Measurements from ENCODE around the gene POP4.

DNA sequence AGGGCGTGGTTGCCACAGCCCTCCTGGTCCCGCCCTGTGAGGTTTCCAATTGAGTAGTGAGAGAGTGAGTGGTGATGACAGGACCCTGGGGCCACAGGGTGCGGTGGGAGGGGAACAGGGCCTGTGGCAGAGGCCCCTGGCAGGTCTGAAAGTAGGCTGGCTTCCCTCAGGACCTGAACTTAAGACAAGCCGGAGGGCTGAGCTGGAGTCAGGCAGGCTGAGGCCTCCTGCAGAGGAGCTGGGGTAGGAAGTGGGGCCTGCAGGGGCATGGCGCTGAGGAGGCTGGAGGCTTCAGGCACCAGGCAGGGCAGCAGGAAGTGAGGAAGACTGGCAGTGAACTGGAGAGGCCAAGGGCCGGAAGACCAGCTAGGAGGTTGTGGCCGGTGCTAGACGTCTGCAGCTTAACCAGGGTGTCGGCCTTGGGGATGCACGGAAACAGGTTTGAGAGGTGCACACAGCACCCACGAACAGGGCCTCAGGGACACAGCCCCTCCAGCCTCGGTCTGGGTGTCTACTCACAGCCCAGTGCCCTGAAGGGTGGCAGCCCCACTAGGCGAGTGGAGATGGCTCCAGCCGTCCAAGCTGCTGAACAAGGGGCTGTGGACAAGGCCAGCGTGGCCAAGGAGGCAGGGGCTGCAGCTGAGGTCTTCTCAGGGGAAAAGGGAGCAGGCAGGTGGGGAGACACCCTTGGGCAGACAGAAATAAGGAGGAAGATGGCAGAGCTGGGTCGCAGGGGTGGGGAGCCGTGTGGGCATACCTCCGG, 17.8 kb downstream of the POP4 start:
- no peak for TF ChIP-seq NFYB (IDR thresholded peaks at IDR 0.05; ENCODE audit: insufficient read depth, low read depth, low read length)
- TF ChIP-seq, protein P1, sequence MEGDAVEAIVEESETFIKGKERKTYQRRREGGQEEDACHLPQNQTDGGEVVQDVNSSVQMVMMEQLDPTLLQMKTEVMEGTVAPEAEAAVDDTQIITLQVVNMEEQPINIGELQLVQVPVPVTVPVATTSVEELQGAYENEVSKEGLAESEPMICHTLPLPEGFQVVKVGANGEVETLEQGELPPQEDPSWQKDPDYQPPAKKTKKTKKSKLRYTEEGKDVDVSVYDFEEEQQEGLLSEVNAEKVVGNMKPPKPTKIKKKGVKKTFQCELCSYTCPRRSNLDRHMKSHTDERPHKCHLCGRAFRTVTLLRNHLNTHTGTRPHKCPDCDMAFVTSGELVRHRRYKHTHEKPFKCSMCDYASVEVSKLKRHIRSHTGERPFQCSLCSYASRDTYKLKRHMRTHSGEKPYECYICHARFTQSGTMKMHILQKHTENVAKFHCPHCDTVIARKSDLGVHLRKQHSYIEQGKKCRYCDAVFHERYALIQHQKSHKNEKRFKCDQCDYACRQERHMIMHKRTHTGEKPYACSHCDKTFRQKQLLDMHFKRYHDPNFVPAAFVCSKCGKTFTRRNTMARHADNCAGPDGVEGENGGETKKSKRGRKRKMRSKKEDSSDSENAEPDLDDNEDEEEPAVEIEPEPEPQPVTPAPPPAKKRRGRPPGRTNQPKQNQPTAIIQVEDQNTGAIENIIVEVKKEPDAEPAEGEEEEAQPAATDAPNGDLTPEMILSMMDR (IDR thresholded peaks at IDR 0.05 in 2 of 3, conservative IDR thresholded peaks at IDR 0.05 in 1 of 3; ENCODE audit: control insufficient read depth in 2 of 3, extremely low read depth in 1 of 3, insufficient read depth in 1 of 3, low read depth in 3 of 3, low read length in 3 of 3), result no peak
- no peak for TF ChIP-seq HDAC2 (IDR thresholded peaks at IDR 0.05)
- no peak for TF ChIP-seq EP300 (IDR thresholded peaks at IDR 0.05; ENCODE audit: borderline replicate concordance in 1 of 2, control insufficient read depth in 1 of 2, low read depth in 2 of 2, low read length in 2 of 2)
- TF ChIP-seq SUZ12 (IDR thresholded peaks at IDR 0.05; ENCODE audit: unreplicated experiment), result no peak
- TF ChIP-seq NR2F1 (conservative IDR thresholded peaks at IDR 0.05), result no peak
- no peak for TF ChIP-seq TARDBP (IDR thresholded peaks at IDR 0.05; ENCODE audit: borderline replicate concordance)
- TF ChIP-seq SMARCA5 (IDR thresholded peaks at IDR 0.05), result no peak
- TF ChIP-seq, protein P2, sequence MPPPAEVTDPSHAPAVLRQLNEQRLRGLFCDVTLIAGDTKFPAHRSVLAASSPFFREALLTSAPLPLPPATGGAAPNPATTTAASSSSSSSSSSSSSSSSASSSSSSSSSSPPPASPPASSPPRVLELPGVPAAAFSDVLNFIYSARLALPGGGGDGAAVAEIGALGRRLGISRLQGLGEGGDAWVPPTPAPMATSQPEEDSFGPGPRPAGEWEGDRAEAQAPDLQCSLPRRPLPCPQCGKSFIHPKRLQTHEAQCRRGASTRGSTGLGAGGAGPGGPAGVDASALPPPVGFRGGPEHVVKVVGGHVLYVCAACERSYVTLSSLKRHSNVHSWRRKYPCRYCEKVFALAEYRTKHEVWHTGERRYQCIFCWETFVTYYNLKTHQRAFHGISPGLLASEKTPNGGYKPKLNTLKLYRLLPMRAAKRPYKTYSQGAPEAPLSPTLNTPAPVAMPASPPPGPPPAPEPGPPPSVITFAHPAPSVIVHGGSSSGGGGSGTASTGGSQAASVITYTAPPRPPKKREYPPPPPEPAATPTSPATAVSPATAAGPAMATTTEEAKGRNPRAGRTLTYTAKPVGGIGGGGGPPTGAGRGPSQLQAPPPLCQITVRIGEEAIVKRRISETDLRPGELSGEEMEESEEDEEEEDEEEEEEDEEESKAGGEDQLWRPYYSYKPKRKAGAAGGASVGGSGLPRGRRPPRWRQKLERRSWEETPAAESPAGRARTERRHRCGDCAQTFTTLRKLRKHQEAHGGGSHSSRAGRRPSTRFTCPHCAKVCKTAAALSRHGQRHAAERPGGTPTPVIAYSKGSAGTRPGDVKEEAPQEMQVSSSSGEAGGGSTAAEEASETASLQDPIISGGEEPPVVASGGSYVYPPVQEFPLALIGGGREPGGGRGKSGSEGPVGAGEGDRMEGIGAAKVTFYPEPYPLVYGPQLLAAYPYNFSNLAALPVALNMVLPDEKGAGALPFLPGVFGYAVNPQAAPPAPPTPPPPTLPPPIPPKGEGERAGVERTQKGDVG (CRISPR knock-in tag; IDR thresholded peaks at IDR 0.05), result no peak
